NCI-H187 (cell line): ENCODE measurements around the gene TPST1.
"Not testable (repeated sequence)": the region's sequence is repeated elsewhere in the genome, so short reads cannot be mapped to it uniquely, and the experiment has no call there.

Experiments
- DNase-seq, 2 experiments: peaks; one replicate each; lab custom pipeline; 2025; lab: John Stamatoyannopoulos, UW

The TPST1 gene

GRCh38 chr7:66188645-66189044 is 16.5 kb upstream of the TPST1 start:
- DNase-seq, result no peak

GRCh38 chr7:66189695-66190503 is 15.2 kb upstream of the TPST1 start:
- no peak for DNase-seq

- DNase-seq, result no peak
These were observed 14.7 kb upstream of the TPST1 start for GRCh38 chr7:66190504-66190857.

- DNase-seq, result no peak
These were observed 11.9 kb upstream of the TPST1 start for GRCh38 chr7:66193146-66193725.

- DNase-seq, result no peak
These were observed 6.7 kb upstream of the TPST1 start for GRCh38 chr7:66198469-66198868.

GRCh38 chr7:66198956-66199355 is 6.2 kb upstream of the TPST1 start:
- DNase-seq, result no peak

- DNase-seq, result no peak
These were observed 2.7 kb upstream of the TPST1 start for GRCh38 chr7:66202441-66202840.

GRCh38 chr7:66205741-66206090 is 582 bp downstream of the TPST1 start:
- peak in 1 of 2 experiments; percentile 22 for DNase-seq

- DNase-seq, result no peak
These were observed 1.2 kb downstream of the TPST1 start for GRCh38 chr7:66206119-66206933.

- no peak for DNase-seq
These were observed 1.8 kb downstream of the TPST1 start for GRCh38 chr7:66206934-66207240.

- no peak for DNase-seq
These were observed 2.4 kb downstream of the TPST1 start for GRCh38 chr7:66207540-66207939.

GRCh38 chr7:66211429-66211828 is 6.3 kb downstream of the TPST1 start:
- DNase-seq, result no peak

- DNase-seq, result no peak
These were observed 8.5 kb downstream of the TPST1 start for GRCh38 chr7:66213637-66214036.

GRCh38 chr7:66216687-66217086 is 11.6 kb downstream of the TPST1 start:
- DNase-seq, result no peak

GRCh38 chr7:66219805-66220204 is 14.7 kb downstream of the TPST1 start:
- no peak for DNase-seq

GRCh38 chr7:66221442-66221841 is 16.3 kb downstream of the TPST1 start:
- no peak for DNase-seq

- DNase-seq, result no peak
These were observed 22.7 kb downstream of the TPST1 start for GRCh38 chr7:66227808-66228207.

GRCh38 chr7:66231326-66232216 is 26.4 kb downstream of the TPST1 start:
- not testable (repeated sequence) for DNase-seq

GRCh38 chr7:66233638-66234037 is 28.5 kb downstream of the TPST1 start:
- DNase-seq, result no peak

GRCh38 chr7:66236713-66237303 is 31.7 kb downstream of the TPST1 start:
- peak in 1 of 2 experiments; percentile 10 for DNase-seq

GRCh38 chr7:66237906-66238772 is 33.0 kb downstream of the TPST1 start:
- DNase-seq, result no peak
